ENCODE measurements around the gene ITPK1. TPM values are rescaled to one million over a fixed set of nuclear protein-coding genes. Genes with fewer than 3 reads are reported as not detected.

ITPK1 gene
- total and polyA plus RNA-seq, 2 experiments from 2014 or later, result 35.9 to 101 TPM

DNA sequence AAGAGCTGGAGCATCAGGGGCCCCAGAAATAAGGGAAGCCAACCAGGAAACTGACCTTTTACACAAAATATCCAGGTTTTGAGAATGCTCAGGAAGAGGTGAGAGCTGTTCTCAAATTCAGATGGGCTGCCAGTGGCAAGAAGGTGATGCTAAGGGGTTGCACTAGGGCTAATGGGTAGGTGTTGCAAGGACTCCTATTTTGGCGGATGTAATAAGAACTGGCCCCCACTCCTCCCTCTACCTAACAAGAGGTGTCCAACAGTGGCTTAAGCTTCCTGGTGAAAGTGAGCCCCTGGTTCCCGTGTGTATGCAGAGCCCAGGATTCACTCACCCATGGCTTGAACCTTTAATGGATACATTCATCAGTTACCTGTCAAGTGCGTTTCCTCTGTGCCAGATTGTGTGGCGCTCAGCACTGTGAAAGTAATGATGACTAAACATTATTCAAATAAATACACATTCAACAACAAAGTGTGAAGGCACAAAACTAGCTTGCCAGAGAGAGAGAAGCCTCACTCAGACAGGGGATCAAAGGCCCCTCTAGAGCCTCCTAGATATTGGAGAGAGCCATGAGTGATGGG is 193.5 kb downstream of the ITPK1 start:
- no peak overlapping the region for H3K27ac Mint-ChIP-seq
- Histone ChIP-seq H3F3A (replicated peaks; ENCODE audit: low read depth) (0 out of 2 replicates have a peak, but pooled peaks cover 2% of the 10 kb centered on the region), H3K4me3 (peak overlapping the region; percentile 67), H3K36me3 (ENCODE audit: insufficient read depth) (no peaks in the 10 kb centered on the region), H3K9me2 (ENCODE audit: insufficient read depth) (no peaks in the 10 kb centered on the region), H3K4me2 (peak overlapping the region; percentile 90), H2AFZ (peak overlapping the region; percentile 80), H3K27me3 (ENCODE audit: insufficient read depth) (peaks cover 15% of the 10 kb centered on the region), H3K27ac (ENCODE audit: low read depth) (no peak overlapping the region), H4K20me1 (replicated peaks; ENCODE audit: insufficient read depth) (no peaks in the 10 kb centered on the region), H3K79me2 (replicated peaks; ENCODE audit: insufficient read depth) (no peaks in the 10 kb centered on the region), H3K4me1 (ENCODE audit: insufficient read depth) (peaks cover 10% of the 10 kb centered on the region; the same call in 1 of the 2 replicates)
- peaks cover 4% of the 10 kb centered on the region; the same call in 2 of the 3 replicates for H3K9me3 Mint-ChIP-seq
- H3K4me1 Mint-ChIP-seq, result peaks cover 22% of the 10 kb centered on the region
- TF ChIP-seq, protein P1, sequence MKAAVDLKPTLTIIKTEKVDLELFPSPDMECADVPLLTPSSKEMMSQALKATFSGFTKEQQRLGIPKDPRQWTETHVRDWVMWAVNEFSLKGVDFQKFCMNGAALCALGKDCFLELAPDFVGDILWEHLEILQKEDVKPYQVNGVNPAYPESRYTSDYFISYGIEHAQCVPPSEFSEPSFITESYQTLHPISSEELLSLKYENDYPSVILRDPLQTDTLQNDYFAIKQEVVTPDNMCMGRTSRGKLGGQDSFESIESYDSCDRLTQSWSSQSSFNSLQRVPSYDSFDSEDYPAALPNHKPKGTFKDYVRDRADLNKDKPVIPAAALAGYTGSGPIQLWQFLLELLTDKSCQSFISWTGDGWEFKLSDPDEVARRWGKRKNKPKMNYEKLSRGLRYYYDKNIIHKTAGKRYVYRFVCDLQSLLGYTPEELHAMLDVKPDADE (IDR thresholded peaks at IDR 0.05), result no peak
- no peak for TF ChIP-seq ZNF331 (CRISPR knock-in tag; IDR thresholded peaks at IDR 0.05; ENCODE audit: low read depth)
- no peak for TF ChIP-seq EZH2 (IDR thresholded peaks at IDR 0.05; ENCODE audit: low read depth, unreplicated experiment)
- TF ChIP-seq EZH2phosphoT487 (IDR thresholded peaks at IDR 0.05; ENCODE audit: unreplicated experiment), result no peak
- no peak for TF ChIP-seq STAT1 (IDR thresholded peaks at IDR 0.05; ENCODE audit: unreplicated experiment)
- TF ChIP-seq, protein P2, sequence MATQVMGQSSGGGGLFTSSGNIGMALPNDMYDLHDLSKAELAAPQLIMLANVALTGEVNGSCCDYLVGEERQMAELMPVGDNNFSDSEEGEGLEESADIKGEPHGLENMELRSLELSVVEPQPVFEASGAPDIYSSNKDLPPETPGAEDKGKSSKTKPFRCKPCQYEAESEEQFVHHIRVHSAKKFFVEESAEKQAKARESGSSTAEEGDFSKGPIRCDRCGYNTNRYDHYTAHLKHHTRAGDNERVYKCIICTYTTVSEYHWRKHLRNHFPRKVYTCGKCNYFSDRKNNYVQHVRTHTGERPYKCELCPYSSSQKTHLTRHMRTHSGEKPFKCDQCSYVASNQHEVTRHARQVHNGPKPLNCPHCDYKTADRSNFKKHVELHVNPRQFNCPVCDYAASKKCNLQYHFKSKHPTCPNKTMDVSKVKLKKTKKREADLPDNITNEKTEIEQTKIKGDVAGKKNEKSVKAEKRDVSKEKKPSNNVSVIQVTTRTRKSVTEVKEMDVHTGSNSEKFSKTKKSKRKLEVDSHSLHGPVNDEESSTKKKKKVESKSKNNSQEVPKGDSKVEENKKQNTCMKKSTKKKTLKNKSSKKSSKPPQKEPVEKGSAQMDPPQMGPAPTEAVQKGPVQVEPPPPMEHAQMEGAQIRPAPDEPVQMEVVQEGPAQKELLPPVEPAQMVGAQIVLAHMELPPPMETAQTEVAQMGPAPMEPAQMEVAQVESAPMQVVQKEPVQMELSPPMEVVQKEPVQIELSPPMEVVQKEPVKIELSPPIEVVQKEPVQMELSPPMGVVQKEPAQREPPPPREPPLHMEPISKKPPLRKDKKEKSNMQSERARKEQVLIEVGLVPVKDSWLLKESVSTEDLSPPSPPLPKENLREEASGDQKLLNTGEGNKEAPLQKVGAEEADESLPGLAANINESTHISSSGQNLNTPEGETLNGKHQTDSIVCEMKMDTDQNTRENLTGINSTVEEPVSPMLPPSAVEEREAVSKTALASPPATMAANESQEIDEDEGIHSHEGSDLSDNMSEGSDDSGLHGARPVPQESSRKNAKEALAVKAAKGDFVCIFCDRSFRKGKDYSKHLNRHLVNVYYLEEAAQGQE (IDR thresholded peaks at IDR 0.05; ENCODE audit: unreplicated experiment), result no peak
- no peak for TF ChIP-seq NANOG (IDR thresholded peaks at IDR 0.05; ENCODE audit: borderline replicate concordance)
- no peak for TF ChIP-seq CREB1 (CRISPR knock-in tag; IDR thresholded peaks at IDR 0.05; ENCODE audit: low read depth)
- H3K36me3 Mint-ChIP-seq (ENCODE audit: low read depth), result peaks cover 28% of the 10 kb centered on the region
- peaks cover 30% of the 10 kb centered on the region for H3K27me3 Mint-ChIP-seq (ENCODE audit: insufficient read depth, low read depth, poor library complexity)
- H3K4me3 Mint-ChIP-seq, result peak overlapping the region; percentile 89
- no peak for ATAC-seq
- DNase-seq (ENCODE audit: low spot score), result no peak

DNA sequence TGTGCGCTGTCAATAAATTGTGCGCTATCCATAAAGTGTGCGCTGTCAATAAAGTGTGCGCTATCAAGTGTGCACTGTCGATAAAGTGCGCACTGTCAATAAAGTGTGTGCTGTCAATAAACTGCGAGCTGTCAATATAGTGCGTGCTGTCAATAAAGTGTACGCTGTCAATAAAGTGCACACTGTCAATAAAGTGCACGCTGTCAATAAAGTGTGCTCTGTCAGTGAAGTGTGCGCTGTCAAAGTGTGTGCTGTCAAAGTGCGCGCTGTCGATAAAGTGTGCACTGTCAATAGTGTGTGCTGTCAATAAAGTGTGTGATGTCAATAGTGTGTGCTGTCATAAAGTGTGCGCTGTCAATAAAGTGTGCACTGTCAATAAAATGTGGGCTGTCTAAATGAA is 195.7 kb downstream of the ITPK1 start:
- ATAC-seq, result no peak
- Histone ChIP-seq H3K27ac (ENCODE audit: low read depth) (no peak overlapping the region), H3K4me1 (ENCODE audit: insufficient read depth) (peaks cover 10% of the 10 kb centered on the region; the same call in 1 of the 2 replicates), H3K4me2 (no peak overlapping the region), H2AFZ (no peak overlapping the region), H3K27me3 (ENCODE audit: insufficient read depth) (peaks cover 15% of the 10 kb centered on the region), H3K4me3 (no peak overlapping the region), H3K36me3 (ENCODE audit: insufficient read depth) (no peaks in the 10 kb centered on the region), H3K79me2 (replicated peaks; ENCODE audit: insufficient read depth) (no peaks in the 10 kb centered on the region), H3F3A (replicated peaks; ENCODE audit: low read depth) (0 out of 2 replicates have a peak, but pooled peaks cover 2% of the 10 kb centered on the region), H3K9me2 (ENCODE audit: insufficient read depth) (no peaks in the 10 kb centered on the region), H4K20me1 (replicated peaks; ENCODE audit: insufficient read depth) (no peaks in the 10 kb centered on the region)
- no peak for DNase-seq (ENCODE audit: low spot score)
- H3K27ac Mint-ChIP-seq, result no peak overlapping the region
- H3K27me3 Mint-ChIP-seq (ENCODE audit: insufficient read depth, low read depth, poor library complexity), result peaks cover 34% of the 10 kb centered on the region
- peaks cover 5% of the 10 kb centered on the region; the same call in 2 of the 3 replicates for H3K36me3 Mint-ChIP-seq (ENCODE audit: low read depth)
- peaks cover 15% of the 10 kb centered on the region for H3K4me1 Mint-ChIP-seq
- H3K4me3 Mint-ChIP-seq, result no peak overlapping the region
- H3K9me3 Mint-ChIP-seq, result peaks cover 4% of the 10 kb centered on the region; the same call in 2 of the 3 replicates
- TF ChIP-seq EZH2 (IDR thresholded peaks at IDR 0.05; ENCODE audit: low read depth, unreplicated experiment), result no peak
- TF ChIP-seq ZNF114 (CRISPR knock-in tag; IDR thresholded peaks at IDR 0.05), result no peak
- TF ChIP-seq NANOG (IDR thresholded peaks at IDR 0.05; ENCODE audit: borderline replicate concordance), result no peak
- TF ChIP-seq CREB1 (CRISPR knock-in tag; IDR thresholded peaks at IDR 0.05; ENCODE audit: low read depth), result no peak
- TF ChIP-seq, protein P3, sequence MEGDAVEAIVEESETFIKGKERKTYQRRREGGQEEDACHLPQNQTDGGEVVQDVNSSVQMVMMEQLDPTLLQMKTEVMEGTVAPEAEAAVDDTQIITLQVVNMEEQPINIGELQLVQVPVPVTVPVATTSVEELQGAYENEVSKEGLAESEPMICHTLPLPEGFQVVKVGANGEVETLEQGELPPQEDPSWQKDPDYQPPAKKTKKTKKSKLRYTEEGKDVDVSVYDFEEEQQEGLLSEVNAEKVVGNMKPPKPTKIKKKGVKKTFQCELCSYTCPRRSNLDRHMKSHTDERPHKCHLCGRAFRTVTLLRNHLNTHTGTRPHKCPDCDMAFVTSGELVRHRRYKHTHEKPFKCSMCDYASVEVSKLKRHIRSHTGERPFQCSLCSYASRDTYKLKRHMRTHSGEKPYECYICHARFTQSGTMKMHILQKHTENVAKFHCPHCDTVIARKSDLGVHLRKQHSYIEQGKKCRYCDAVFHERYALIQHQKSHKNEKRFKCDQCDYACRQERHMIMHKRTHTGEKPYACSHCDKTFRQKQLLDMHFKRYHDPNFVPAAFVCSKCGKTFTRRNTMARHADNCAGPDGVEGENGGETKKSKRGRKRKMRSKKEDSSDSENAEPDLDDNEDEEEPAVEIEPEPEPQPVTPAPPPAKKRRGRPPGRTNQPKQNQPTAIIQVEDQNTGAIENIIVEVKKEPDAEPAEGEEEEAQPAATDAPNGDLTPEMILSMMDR (conservative IDR thresholded peaks at IDR 0.05; ENCODE audit: low read depth in 2 of 2), result no peak
- TF ChIP-seq, protein P1 (IDR thresholded peaks at IDR 0.05), result no peak
- no peak for TF ChIP-seq STAT1 (IDR thresholded peaks at IDR 0.05; ENCODE audit: unreplicated experiment)
- no peak for TF ChIP-seq JUNB (IDR thresholded peaks at IDR 0.05; ENCODE audit: unreplicated experiment)
- no peak for TF ChIP-seq POLR2AphosphoS5 (IDR thresholded peaks at IDR 0.05; ENCODE audit: low read depth)
- no peak for TF ChIP-seq ZNF331 (CRISPR knock-in tag; IDR thresholded peaks at IDR 0.05; ENCODE audit: low read depth)

All from GM23338 (cell line).